GM23338 (cell line): ENCODE measurements around the gene S100PBP. TPM values are rescaled to one million over a fixed set of nuclear protein-coding genes. Genes with fewer than 3 reads are reported as not detected.

Source experiments
- ATAC-seq: fragments of 200-7000 bp; cut with Tn5 transposase; 3 replicates; pipeline ENCODE4 v1.9.1; 2020
- DNase-seq: peaks from one replicate; pipeline ENCODE4 v3.0.0-alpha.2; 2015; ENCODE audit warnings: low spot score
- H2AFZ ChIP-seq: fragments of 200-600 bp; sonication (generic); 2 replicates; pipeline ENCODE4 v1.8.0; 2016; ENCODE audit warnings: antibody characterized with exemption, mild to moderate bottlenecking, moderate library complexity
- H3F3A ChIP-seq: fragments of 200-600 bp; sonication (generic); replicated peaks from 2 replicates; pipeline ENCODE4 v1.8.0; 2017; ENCODE audit warnings: antibody characterized with exemption, mixed run types, low read depth
- H3K27ac ChIP-seq: fragments of 200-600 bp; sonication (generic); 2 replicates; pipeline ENCODE4 v1.6.1; 2016; ENCODE audit warnings: low read depth
- H3K27me3 ChIP-seq: fragments of 200-600 bp; sonication (generic); 2 replicates; pipeline ENCODE4 v1.8.0; 2016; ENCODE audit warnings: mild to moderate bottlenecking, mixed run types, moderate library complexity; ENCODE audit not compliant: insufficient read depth
- H3K36me3 ChIP-seq: fragments of 200-600 bp; sonication (generic); 2 replicates; pipeline ENCODE4 v1.8.0; 2016; ENCODE audit warnings: mild to moderate bottlenecking; ENCODE audit not compliant: insufficient read depth
- H3K4me1 ChIP-seq: fragments of 200-600 bp; sonication (generic); 2 replicates; pipeline ENCODE4 v1.8.0; 2016; ENCODE audit warnings: mild to moderate bottlenecking, moderate library complexity; ENCODE audit not compliant: insufficient read depth
- H3K4me2 ChIP-seq: fragments of 200-600 bp; sonication (generic); 2 replicates; pipeline ENCODE4 v1.7.1; 2017; ENCODE audit warnings: mixed run types
- H3K4me3 ChIP-seq: fragments of 200-600 bp; sonication (generic); 2 replicates; pipeline ENCODE4 v1.6.1; 2016; ENCODE audit warnings: mixed run types
- H3K79me2 ChIP-seq: fragments of 200-600 bp; sonication (generic); replicated peaks from 2 replicates; pipeline ENCODE4 v1.8.0; 2017; ENCODE audit warnings: mild to moderate bottlenecking; ENCODE audit not compliant: insufficient read depth
- H3K9me2 ChIP-seq: fragments of 200-600 bp; sonication (generic); 2 replicates; pipeline ENCODE4 v1.8.0; 2017; ENCODE audit not compliant: insufficient read depth
- H4K20me1 ChIP-seq: fragments of 200-600 bp; sonication (generic); replicated peaks from 2 replicates; pipeline ENCODE4 v1.8.0; 2017; ENCODE audit warnings: mild to moderate bottlenecking; ENCODE audit not compliant: insufficient read depth
- H3K27ac Mint-ChIP-seq: 2 replicates; pipeline ENCODE4 v1.8.0; 2020; ENCODE audit warnings: inconsistent platforms, mild to moderate bottlenecking, moderate library complexity, mixed read lengths
- H3K27me3 Mint-ChIP-seq: 3 replicates; pipeline ENCODE4 v1.8.0; 2022; ENCODE audit warnings: low read depth, mild to moderate bottlenecking, moderate library complexity, mixed read lengths, inconsistent platforms; ENCODE audit not compliant: insufficient read depth, poor library complexity
- H3K36me3 Mint-ChIP-seq: 3 replicates; pipeline ENCODE4 v1.8.0; 2021; ENCODE audit warnings: low read depth, mild to moderate bottlenecking, inconsistent platforms, moderate library complexity, mixed read lengths
- H3K4me1 Mint-ChIP-seq: 3 replicates; pipeline ENCODE4 v1.8.0; 2020; ENCODE audit warnings: mild to moderate bottlenecking, inconsistent platforms, mixed read lengths
- H3K4me3 Mint-ChIP-seq: 3 replicates; pipeline ENCODE4 v1.8.0; 2021; ENCODE audit warnings: moderate library complexity, mild to moderate bottlenecking, inconsistent platforms, mixed read lengths
- H3K9me3 Mint-ChIP-seq: 3 replicates; pipeline ENCODE4 v1.8.0; 2020; ENCODE audit warnings: moderate library complexity, mild to moderate bottlenecking, inconsistent platforms, mixed read lengths
- CTCF ChIP-seq, 2 experiments: fragments of 200-600 bp in 1 of 2; sonication (generic) in 1 of 2; conservative IDR thresholded peaks; 2 replicates each; pipeline versions ENCODE4 v1.5.1 to v1.6.1; 2016 to 2017; ENCODE audit warnings: antibody characterized with exemption in 2 of 2, low read depth in 2 of 2, mild to moderate bottlenecking in 2 of 2, moderate library complexity in 1 of 2
- EZH2 ChIP-seq: fragments of 200-600 bp; sonication (generic); IDR thresholded peaks from one replicate; pipeline ENCODE4 v1.8.0; 2017; ENCODE audit warnings: antibody characterized with exemption, mild to moderate bottlenecking, low read depth; ENCODE audit not compliant: unreplicated experiment
- POLR2AphosphoS5 ChIP-seq: IDR thresholded peaks from 2 replicates; pipeline ENCODE4 v1.6.1; 2016; ENCODE audit warnings: antibody characterized with exemption, low read depth
- REST ChIP-seq: IDR thresholded peaks from one replicate; pipeline ENCODE4 v1.6.1; 2018; ENCODE audit warnings: antibody characterized with exemption; ENCODE audit not compliant: unreplicated experiment
- ZNF114 ChIP-seq: fragments of 250-450 bp; sonication (Bioruptor Pico); IDR thresholded peaks from 2 replicates; pipeline ENCODE4 v1.5.0; 2020; ENCODE audit warnings: mild to moderate bottlenecking, moderate library complexity
- polyA plus RNA-seq: library from polyadenylated mRNA; unstranded; fragments of >200 nt; fragmentation: Nextera tagmentation; extraction: Ambion mirVana; gene quantifications from 2 replicates; pipeline ENCODE4 v1.2.1, GENCODE V29; 2016
- total RNA-seq: library from RNA; depleted of rRNA; stranded (reverse); fragments of >200 nt; shearing (Covaris generic); gene quantifications from 2 replicates; pipeline ENCODE4 v1.2.3, GENCODE V29; 2014

The S100PBP gene
- total and polyA plus RNA-seq, 2 experiments from 2014 or later = 30.6 to 65.2 TPM

- Histone ChIP-seq H3K79me2 (no peaks in the 10 kb centered on the region), H3K9me2 (no peaks in the 10 kb centered on the region), H3K27ac (peak overlapping the region; percentile 61), H2AFZ (no peak overlapping the region), H3K4me1 (peaks cover 12% of the 10 kb centered on the region; the same call in 1 of the 2 replicates), H3K4me3 (no peak overlapping the region), H3K36me3 (peaks cover 34% of the 10 kb centered on the region), H3K27me3 (no peaks in the 10 kb centered on the region), H3F3A (peaks cover 54% of the 10 kb centered on the region), H3K4me2 (no peak overlapping the region), H4K20me1 (peaks cover 36% of the 10 kb centered on the region)
- ATAC-seq = no peak; the same call in 2 of the 3 replicates
- Mint-ChIP-seq H3K27ac (no peak overlapping the region), H3K4me3 (peak overlapping the region; percentile 2; the same call in 1 of the 3 replicates), H3K9me3 (no peaks in the 10 kb centered on the region), H3K27me3 (peaks cover 22% of the 10 kb centered on the region), H3K36me3 (peaks cover 65% of the 10 kb centered on the region), H3K4me1 (peaks cover 35% of the 10 kb centered on the region)
- DNase-seq = no peak
- TF ChIP-seq POLR2AphosphoS5 (peak; percentile 62; the same call in 1 of the 2 replicates), ZNF114 (CRISPR knock-in tag) (no peak)
These were observed 43.5 kb upstream of the S100PBP start for GRCh38 chr1:32773764-32774463.

- H3K36me3 ChIP-seq = peaks cover 37% of the 10 kb centered on the region
- H3F3A ChIP-seq = peaks cover 59% of the 10 kb centered on the region
- H3K9me2 ChIP-seq = no peaks in the 10 kb centered on the region
- Mint-ChIP-seq H3K4me1 (peaks cover 34% of the 10 kb centered on the region), H3K4me3 (no peak overlapping the region; the same call in 2 of the 3 replicates), H3K27me3 (peaks cover 22% of the 10 kb centered on the region), H3K27ac (no peak overlapping the region), H3K36me3 (peaks cover 65% of the 10 kb centered on the region), H3K9me3 (no peaks in the 10 kb centered on the region)
- no peak overlapping the region for H3K4me3 ChIP-seq
- no peak overlapping the region for H3K27ac ChIP-seq
- DNase-seq = no peak
- H2AFZ ChIP-seq = no peak overlapping the region
- peaks cover 31% of the 10 kb centered on the region for H4K20me1 ChIP-seq
- no peak; the same call in 2 of the 3 replicates for ATAC-seq
- H3K4me2 ChIP-seq = no peak overlapping the region
- no peaks in the 10 kb centered on the region for H3K79me2 ChIP-seq
- H3K27me3 ChIP-seq = no peaks in the 10 kb centered on the region
- H3K4me1 ChIP-seq = peaks cover 12% of the 10 kb centered on the region; the same call in 1 of the 2 replicates
- TF ChIP-seq REST = no peak
- TF ChIP-seq POLR2AphosphoS5 = peak; percentile 71
- no peak for TF ChIP-seq CTCF (conservative IDR thresholded peaks at IDR 0.05; ENCODE audit: low read depth in 2 of 2)
- no peak for TF ChIP-seq EZH2
These were observed 43.0 kb upstream of the S100PBP start for GRCh38 chr1:32774464-32774808.
